ENCODE measurements around the gene TEC. TPM values are rescaled to one million over a fixed set of nuclear protein-coding genes. Genes with fewer than 3 reads are reported as not detected.

Gene TEC
- total and polyA plus RNA-seq, 2 of the 8 experiments (the other 6 are each of a cell fraction or from before 2014, with no cell fraction given), result 0.73 to 1.8 TPM

GRCh38 chr4:48242511-48243195, 27.0 kb downstream of the TEC start (continued):
- TF ChIP-seq TAF7 (optimal IDR thresholded peaks at IDR 0.05; ENCODE audit: borderline replicate concordance, low read depth, low read length) (no peak), RBBP5 (IDR thresholded peaks at IDR 0.05; ENCODE audit: borderline replicate concordance, low read depth, low read length) (no peak), RAD21 (IDR thresholded peaks at IDR 0.05 in 1 of 2, conservative IDR thresholded peaks at IDR 0.05 in 1 of 2; ENCODE audit: low read depth in 2 of 2, low read length in 2 of 2) (no peak), CBX5 (IDR thresholded peaks at IDR 0.05; ENCODE audit: low read depth, low read length) (no peak)

Data from H1 (cell line).